NCI-H2107 treated with DMSO at 0.1 percent for 48 hours (cell line): Measurements from ENCODE around the gene NTRK3.

Source experiments
- DNase-seq: peaks from one replicate; lab custom pipeline; 2025; ENCODE audit not compliant: unreplicated experiment; lab: John Stamatoyannopoulos, UW

The NTRK3 gene

DNA sequence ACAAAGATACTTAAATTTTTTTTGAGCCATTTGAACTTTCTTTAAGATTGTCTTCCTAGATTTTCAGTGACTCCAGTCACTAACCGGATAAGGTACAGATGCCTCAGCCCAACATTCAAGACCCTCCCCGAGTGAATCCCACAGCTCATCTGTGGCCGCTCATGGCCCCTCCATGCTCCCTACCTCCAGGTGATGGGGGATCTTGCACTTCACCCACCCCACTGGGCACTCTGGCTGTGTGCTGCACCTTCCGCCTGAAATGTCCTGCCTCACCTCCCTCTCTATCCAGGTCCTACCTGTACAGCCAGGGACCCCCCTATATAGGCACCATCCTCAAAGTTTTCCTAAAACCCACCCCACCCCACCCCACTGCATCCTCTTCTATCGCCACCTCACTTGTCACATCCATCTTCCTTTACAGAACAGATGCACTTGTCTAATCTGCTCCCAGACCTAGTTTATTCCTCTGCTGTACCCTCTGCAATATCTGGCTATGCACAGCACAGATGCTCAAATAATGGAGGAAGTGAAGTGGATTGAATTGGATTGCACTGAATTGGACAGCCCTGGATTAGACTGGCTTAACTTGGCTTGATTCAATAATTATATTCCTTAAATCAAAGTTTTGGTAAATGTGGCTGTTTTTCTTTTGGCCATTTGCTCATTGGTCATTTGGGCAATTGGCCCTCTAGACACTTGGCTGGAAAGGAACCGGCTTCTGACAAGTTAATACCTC lies 24.5 kb downstream of the NTRK3 start:
- DNase-seq: no peak

DNA sequence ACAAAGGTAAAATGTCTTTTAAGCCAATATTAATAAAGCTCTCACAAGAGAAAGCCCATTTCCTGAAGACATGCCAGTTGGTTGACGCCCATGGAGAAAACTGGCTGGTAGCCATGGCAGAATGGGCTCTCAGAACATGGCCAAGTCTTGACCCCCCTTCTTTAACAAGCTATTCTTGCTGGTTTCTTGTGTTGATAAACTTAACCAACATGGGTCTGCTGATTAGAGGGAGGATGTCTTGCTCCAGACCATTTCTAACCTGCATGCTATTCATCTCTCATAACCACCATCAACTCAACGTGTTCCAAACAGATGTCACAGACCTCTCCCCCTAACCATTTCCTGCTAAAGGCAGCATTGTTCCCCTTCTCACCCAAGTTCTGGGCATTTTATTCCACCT lies 25.7 kb downstream of the NTRK3 start:
- DNase-seq: no peak

DNA sequence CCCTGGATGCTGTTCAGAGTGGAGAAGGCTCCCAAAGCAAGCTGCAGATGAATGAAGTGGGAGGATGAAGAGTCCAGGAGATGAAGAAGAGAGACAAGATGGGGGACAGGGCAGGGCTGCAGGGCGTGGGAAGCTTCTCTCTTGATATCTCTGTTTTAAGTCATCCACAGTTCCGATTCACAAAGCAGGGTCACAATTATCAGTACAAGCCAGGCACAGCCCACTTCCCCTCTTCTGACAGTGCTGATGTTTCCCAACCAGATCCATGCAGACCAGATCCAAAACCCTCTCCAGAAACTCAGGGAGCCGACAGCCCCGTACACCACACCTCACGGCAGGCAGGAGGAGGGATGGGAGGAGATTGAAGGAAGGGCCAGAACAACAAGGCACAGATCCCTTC lies 31.1 kb downstream of the NTRK3 start:
- DNase-seq: no peak

DNA sequence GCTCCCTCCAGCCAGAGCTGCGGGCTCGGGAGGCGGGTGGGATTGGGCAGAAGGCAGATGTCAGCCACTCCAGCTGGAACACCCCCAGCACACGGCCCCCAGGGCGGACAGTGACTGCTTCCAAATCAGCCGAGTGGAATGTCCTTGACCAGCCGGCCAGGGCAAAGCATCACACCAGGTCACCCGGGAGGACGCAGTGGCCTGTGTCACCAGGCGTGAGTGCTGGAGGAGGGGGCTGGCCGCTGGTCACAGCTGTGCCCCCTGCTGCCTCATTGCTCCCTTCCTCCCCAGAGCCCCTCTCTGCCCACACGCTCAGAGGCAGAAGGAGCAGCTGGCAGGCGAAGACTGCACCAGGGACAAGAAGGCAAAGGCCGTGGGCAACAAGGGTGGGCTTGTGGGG lies 33.5 kb downstream of the NTRK3 start:
- no peak for DNase-seq

DNA sequence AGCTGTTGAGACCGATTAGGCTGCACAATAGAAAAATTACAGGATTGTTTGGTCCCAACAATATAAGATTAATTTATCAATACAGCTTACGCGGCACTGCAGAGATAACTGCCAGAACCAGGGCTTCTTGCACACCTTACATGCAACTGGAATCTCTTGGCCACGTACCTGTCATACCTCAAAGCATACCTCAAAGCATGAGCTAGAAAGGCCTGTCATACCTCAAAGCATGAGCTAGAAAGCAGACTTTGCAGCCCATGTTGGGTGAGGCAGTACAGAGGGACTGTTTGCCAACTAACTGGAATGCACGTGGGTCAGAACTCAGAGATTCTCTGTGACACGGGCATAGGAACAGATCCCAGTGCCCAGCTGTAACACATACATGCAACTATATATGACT lies 34.7 kb downstream of the NTRK3 start:
- no peak for DNase-seq

DNA sequence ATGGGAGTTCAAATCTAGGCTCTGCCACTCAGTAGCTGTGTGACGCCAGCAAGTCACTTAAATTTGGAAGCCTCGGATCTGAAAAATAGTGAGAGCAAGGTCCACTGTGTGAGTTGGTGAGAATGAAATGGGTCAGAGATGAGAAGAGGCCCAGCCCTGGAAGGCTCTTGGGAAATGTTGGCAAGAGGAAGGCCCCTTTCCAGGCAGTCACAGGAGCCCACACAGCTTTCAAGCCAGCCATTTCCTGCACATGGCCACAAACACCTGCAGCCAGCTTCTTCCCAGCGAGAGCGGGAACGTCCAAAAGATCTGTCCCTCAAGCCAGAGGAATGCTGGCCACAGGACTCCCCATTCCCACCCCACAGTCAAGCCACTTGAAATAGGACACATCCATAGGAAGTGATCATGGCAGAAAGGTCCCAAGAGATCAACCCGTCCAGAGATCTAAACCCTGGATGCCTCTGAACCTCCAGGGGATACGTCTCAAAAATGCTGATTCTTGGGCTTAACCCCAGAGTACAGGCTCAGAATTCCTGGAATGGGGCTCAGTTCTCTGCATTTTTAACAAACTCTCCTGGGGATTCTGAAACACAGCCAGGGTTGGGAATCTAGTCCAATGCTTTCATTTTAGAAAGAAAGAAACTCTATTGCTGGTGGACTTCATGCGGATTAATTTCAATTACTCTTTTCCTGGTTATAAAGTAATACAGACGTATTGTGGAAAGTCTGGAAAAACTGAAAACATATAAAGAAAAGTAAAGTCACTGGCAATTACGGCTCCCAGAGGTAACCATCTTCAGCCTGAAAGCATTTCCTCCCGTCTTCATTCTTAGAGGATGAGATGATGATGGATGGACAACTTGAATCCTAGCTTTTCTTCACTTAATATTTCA lies 35.9 kb downstream of the NTRK3 start:
- no peak for DNase-seq

DNA sequence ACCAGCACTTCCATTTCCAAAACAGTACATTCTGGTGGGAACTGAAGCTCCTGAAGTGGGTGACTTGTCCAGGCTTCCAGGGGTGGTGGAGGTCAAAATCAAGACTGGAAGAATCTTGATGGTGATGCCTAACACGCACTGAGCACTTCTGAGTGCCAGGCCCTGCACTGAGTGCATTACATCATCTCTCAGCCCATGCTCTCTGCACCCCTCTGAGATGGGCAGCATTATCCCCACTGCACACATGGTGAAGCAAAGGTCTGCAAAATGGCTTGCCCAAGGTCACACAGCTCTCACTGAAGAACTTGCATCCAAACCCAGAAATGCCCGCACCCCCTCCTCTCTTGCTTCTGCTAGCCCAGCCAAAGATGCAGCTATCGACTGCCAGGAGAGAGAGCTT lies 36.9 kb downstream of the NTRK3 start:
- no peak for DNase-seq

DNA sequence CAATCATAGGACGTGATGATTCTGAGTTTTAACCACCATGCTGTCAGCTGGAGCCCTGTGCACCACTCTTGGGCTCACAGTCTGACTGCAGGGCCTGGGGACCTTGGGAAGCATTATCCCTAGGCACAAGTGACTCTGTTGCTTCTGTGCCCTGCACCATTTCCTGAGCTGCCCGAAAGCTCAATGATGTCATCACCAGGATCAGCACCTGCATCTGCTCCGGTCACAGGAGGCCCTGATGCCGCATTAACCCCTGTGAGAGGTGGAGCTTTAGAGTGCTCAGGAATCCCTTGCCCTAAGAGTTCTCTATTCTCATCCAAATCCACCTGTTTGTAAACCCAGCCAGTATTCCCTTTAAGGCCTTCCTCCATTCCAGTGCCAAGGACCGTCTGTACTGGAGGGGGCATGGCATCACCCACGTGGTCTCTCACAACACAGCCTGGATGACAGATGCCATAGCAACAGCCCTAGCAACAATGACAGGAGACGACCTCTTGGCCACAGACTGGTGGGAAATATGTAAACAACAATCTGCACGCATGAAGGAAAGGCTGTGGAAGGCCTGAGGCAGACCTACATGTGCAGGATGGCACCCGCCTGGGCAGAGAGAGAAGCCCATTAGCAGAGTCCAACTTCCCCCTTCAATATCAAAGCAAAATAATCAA lies 37.9 kb downstream of the NTRK3 start:
- DNase-seq: no peak

DNA sequence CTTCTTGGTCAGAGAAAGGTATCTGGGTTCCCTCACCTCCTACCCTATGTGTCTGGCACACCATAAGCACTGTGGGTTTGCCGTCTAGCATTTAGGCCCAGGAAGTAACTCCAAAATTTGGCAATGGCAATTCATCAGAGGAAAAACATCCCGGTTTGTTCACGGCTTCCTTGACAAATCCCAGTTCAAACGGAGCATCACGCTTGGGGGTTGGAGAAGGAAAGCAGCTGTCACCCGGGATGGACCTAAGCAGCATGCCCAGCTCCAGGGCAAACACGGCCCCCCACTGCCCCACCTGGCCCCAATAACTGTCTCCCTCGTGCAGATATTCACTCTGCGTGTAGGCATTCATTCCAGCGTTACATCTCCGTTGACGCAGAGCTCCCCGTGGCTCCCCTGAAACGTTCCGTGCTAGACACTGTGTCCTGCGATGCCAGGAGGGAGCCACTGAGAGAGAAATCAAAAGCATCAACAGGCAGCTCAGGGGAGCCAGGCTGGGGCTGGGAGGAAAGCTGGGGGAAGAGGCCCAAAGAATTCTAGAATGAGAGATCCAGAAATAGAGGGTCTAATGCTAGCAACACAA lies 41.4 kb downstream of the NTRK3 start:
- DNase-seq: no peak

DNA sequence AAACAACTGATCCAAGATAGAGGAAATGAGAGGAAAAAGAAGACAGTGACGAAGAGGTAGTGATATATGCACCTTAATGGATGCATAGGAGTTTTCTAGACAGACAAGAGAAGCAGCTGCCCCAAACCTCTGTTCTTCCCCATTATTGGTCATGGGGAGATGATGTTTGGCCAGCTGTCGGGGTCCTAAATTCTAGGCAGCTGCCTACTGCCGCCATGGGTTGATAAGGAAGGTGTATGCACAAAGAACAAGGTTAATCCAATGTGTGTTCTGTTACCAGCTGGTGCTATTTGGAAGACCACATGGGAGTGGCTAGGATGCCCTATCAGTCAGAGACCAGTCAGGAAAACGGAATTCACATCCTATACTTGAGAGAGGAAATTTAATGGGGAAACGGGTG lies 47.4 kb downstream of the NTRK3 start:
- DNase-seq: no peak

DNA sequence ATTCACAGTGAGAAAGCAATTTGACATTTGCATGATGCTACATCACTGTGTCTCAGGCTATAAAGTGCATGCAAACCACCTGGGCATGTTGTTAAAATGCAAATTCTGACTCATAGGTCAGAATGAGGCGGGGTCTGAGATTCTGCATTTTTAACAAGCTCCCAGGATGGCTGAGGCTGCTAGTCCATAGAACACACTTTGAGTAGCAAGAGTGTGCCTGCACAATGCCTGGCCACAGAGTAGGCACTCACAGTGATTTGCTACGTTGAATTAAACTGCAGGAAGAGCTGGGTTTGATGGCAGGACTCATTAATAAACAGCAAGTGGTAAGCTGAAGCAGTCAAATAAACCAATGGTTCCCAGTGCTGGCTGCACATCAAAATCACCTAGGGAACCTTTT lies 48.1 kb downstream of the NTRK3 start:
- DNase-seq: no peak

DNA sequence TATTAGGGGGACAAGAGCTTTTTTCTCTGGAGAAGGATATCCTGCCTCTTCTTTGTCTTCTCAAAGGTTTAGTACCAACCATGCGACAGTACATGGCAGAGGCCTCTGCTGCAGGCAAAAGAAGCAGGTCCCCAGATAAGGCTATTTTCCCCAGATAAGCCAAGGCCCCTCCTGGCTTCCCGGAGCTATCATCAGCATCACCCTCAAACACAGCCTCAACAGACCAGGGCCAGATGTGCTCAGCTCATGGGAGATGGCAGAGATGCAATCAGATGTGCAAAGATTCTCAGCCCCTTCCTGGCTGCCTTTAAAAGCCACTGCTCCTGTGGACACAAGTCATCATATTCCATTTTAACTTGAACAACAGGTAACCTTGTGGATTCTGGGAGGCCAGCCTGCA lies 49.0 kb downstream of the NTRK3 start:
- no peak for DNase-seq

DNA sequence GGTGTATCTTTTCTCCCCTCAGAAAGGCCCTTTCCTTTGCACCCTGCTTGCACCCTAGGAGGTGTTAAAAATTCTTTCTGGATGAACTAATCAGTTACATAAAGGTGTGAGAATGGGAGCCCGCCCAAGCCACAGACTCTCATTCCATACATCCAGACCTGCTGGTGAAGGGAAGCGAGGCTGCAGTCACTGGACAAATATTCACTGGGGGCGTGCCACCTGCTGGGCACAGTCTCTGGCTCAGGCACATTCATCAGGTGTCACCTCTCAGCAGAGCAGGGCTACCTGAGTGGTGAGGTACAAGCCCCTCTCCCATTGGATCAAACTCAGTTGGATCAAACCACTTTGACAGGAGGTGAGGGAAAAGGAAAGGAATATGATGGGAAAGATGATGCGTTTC lies 52.0 kb downstream of the NTRK3 start:
- no peak for DNase-seq

DNA sequence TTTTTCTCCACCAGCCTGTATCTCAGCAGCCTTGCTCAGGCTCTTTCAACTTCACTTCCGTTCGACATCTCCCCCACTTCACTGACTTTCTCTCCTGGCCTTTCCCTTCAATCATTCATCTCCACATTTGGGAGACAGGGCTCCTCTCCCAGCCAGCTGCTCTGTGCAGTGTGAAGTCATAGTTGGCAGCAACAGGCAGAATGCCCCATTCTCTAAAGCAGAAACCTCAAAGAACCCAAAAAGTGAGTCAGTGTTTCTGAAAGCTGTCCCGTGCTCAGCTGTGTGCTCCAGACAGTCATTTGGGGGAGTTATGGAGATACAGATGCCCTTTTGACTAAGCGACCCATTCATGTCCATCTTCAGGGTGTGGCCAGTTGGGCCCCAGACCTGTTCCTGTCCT lies 54.3 kb downstream of the NTRK3 start:
- no peak for DNase-seq

DNA sequence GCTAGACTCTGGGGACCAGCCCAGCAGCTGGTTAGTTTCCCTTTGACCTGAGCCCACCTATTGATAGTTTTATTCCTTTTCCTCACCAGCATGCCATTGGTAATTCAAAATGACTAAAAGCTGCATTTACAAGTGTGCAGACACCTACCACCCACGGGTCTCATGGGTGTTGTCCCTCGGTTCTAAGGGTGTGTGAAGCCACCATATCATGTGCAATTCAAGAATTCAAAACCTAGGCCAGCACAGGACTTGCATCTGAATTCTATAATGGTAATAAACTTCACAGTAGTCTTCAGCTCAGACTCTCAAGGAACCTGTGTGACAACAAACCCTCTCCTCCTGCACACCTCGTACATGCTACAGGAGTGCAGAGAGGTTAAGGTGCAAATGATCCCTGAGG lies 55.3 kb downstream of the NTRK3 start:
- DNase-seq: no peak

DNA sequence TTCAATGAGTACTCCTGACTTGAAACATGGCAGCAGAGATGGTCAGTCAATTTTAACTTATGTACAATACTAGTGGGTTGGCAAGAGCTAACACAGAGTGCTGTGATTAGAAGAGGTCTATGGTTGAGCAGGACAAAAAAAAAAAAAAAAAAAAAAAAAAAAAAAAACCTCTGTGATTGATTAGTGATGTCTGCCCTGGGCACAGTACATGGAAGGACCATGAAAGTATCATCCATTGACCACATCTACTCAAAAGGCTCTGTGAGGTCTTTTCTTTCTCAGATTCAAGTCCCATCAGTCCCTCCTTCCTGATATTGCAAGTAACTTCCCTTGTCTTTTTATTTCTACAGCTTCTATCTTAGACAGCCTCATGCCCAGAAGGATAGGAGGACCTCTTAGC lies 59.6 kb downstream of the NTRK3 start:
- no peak for DNase-seq

DNA sequence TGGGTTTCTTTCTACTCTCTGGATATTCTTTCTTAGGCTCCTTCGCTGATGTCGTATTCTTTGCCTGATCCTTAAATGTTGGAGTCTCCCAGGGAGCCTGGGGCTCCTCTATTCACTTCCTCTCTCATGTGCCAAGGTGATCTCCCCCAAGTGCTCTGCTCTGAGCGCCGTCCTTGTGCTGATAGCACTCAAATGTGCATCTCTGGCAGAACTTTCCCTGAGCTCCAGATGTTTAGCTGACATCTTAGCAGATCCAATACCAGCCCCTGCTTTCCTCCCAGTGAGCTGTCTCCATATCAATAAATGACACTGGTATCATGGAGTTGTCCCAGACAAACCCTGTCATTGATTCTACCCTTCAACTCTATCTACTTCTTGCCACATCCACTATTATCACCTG lies 62.4 kb downstream of the NTRK3 start:
- DNase-seq: no peak

DNA sequence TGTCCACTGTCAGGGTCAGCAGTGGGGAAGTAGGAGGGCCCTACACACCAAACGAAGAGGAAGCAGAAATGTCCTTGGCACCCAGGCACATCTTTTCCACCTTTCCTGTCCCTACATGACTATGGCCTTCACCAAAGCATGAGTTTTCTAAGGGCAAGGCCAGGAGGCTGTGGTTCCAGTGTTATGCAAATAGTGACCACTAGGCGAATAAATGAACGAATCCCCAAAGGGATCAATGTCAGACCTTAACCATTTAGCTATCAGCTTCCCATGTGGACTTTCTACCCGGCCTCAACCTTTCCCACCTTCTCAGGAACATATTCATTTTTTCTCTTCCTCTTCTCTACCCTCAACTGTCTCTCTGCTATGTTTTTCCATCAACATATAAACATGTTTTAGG lies 63.1 kb downstream of the NTRK3 start:
- no peak for DNase-seq

DNA sequence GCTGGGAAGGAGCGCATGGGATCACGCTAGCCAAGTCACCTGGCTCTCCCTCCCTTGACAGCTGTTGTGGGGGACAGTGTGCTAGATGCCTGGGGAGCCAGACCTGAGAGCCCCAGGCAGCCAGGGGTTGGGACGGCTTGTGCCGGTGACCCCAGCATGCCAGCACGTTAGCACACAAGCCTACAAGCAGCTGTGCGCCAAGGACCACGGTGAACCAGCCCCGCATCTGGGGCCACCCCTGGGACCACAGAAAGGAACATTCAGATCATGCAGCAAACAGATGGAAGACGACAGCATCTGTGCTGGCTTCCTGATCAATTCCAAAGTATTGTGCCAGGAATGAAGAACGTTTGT lies 64.8 kb downstream of the NTRK3 start:
- DNase-seq: no peak

DNA sequence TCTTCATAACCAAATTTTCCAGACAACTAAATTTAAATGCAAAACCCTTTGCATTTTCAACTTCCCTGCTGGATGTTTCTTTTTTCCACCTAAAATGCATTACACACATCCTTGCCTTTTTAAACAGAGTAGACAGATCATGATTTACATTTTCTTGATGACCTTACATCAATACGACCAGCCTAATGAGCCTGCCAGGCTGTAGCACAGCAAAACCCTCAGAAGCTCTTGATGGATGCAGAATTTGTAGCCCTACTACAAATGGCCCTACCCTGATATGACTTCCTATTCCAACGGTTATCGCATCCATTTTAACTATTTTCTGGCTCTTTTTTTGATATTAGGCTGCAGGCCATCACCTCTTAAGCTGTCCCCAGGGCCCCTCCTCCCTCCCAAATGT lies 66.3 kb downstream of the NTRK3 start:
- DNase-seq: no peak

DNA sequence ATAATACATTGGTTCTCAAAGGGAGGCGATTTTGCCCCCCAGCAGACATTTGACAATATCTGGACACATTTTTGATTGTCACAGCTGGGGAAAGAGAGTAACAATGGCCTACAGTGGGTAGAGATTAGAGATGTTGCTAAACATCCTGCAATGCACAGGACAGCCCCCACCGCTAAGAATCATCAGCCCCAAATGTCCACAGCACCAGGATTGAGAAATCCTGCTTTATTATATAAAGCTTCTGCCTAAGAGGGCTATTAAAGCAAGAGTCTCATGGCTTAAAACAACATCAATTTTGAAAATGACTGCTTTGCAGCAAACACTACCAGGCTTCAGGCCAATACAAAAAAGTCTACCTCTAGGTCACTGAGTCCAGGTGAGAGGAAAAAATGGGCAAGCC lies 68.2 kb downstream of the NTRK3 start:
- DNase-seq: no peak

DNA sequence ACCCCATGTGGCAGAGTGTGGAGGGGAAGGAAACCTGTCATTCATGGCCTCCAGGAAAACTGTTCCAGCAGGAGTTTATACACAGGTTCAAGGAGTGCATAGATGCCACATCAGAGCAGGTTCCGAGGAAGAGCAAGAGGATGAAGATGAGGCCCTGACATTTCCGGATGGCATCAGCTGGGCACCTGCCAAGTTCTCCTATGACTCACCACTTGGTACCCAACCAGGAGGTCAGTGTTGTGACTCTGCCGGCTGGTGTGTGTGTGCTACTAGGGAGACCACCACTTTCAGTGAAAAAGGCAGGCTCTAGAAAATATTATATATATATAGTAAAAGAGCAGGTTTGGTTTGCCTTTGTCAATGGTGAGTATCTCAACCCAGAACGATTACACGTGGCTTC lies 69.3 kb downstream of the NTRK3 start:
- no peak for DNase-seq
